B cell (primary cell): ENCODE results near the gene HTRA2. TPM values are rescaled to one million over a fixed set of nuclear protein-coding genes. Genes with fewer than 3 reads are reported as not detected.
A peak's percentile ranks its signal among the peaks of the same experiment; 100 is the strongest.
"Not testable (repeated sequence)": the region's sequence is repeated elsewhere in the genome, so short reads cannot be mapped to it uniquely, and the experiment has no call there.

Experiments
- ATAC-seq: fragments of 200-7000 bp; cut with Tn5 transposase; one replicate; pipeline ENCODE4 v1.10.0; 2021; ENCODE audit warnings: low read depth, mild to moderate bottlenecking, moderate number of reproducible peaks, moderate library complexity
- CTCF ChIA-PET: fragments of 350-600 bp; sonication (Branson Sonifier 250); formaldehyde crosslinking; loops from one replicate; lab custom pipeline; 2021; ENCODE audit warnings: antibody characterized with exemption, inconsistent platforms; lab: Charles Lee
- POLR2A ChIA-PET: fragments of 350-600 bp; sonication (Branson Sonifier 250); formaldehyde crosslinking; loops from one replicate; lab custom pipeline; 2021; ENCODE audit warnings: antibody characterized with exemption; lab: Charles Lee
- DNase-seq: peaks from one replicate; pipeline ENCODE4 v3.0.0; 2013
- H2AFZ ChIP-seq: 2 replicates; pipeline ENCODE4 v1.6.1; 2012; ENCODE audit warnings: mild to moderate bottlenecking, low read depth, low read length; ENCODE audit not compliant: insufficient read depth, poor library complexity, severe bottlenecking
- H3K27ac ChIP-seq, 2 donors: 1 replicate in 1 of 2; 2 replicates in 1 of 2; pipeline ENCODE4 v1.5.1; 2012 to 2013; ENCODE audit warnings: low read length in 2 of 2, mild to moderate bottlenecking in 2 of 2, moderate library complexity in 1 of 2
- H3K27me3 ChIP-seq, 4 experiments: fragments of 200-600 bp in 1 of 4; sonication (generic) in 1 of 4; replicated peaks in 1 of 4; 1 replicate in 2 of 4; 2 replicates in 2 of 4; pipeline versions ENCODE4 v1.6.1 to v1.7.0; 2013 to 2016; ENCODE audit warnings: low read length in 3 of 4, mild to moderate bottlenecking in 2 of 4, mixed read lengths in 1 of 4, moderate library complexity in 1 of 4; ENCODE audit not compliant: insufficient read depth in 4 of 4, control insufficient read depth in 3 of 4; ENCODE audit errors: control extremely low read depth in 1 of 4
- H3K36me3 ChIP-seq, 2 experiments: replicated peaks in 1 of 2; 1 replicate in 1 of 2; 2 replicates in 1 of 2; pipeline versions ENCODE4 v1.6.1 to v1.7.1; 2013; ENCODE audit warnings: low read length in 1 of 2; ENCODE audit not compliant: insufficient read depth in 2 of 2, control insufficient read depth in 1 of 2; ENCODE audit errors: control extremely low read depth in 1 of 2, extremely low read depth in 1 of 2
- H3K4me1 ChIP-seq, 2 donors: fragments of 200-600 bp in 1 of 2; sonication (generic) in 1 of 2; 1 replicate in 1 of 2; 2 replicates in 1 of 2; pipeline versions ENCODE4 v1.5.1 to v1.6.1; 2013 to 2017; ENCODE audit warnings: low read length in 2 of 2; ENCODE audit not compliant: control insufficient read depth in 2 of 2, insufficient read depth in 2 of 2
- H3K4me2 ChIP-seq: replicated peaks from 2 replicates; pipeline ENCODE3; 2012; ENCODE audit warnings: mild to moderate bottlenecking, low read depth, low read length; ENCODE audit not compliant: poor library complexity, severe bottlenecking
- H3K4me3 ChIP-seq, 5 experiments: fragments of 200-600 bp in 1 of 5; sonication (generic) in 1 of 5; 1 replicate in 3 of 5; 2 replicates in 2 of 5; pipeline versions ENCODE4 v1.5.1 to v1.7.0; 2011 to 2016; ENCODE audit warnings: low read length in 4 of 5, mild to moderate bottlenecking in 4 of 5, low read depth in 2 of 5, control low read depth in 1 of 5, moderate library complexity in 1 of 5; ENCODE audit not compliant: insufficient read depth in 1 of 5; ENCODE audit errors: control extremely low read depth in 1 of 5, extremely low read depth in 1 of 5
- H3K79me2 ChIP-seq: fragments of 200-600 bp; sonication (generic); one replicate; pipeline ENCODE4 v1.6.0; 2016; ENCODE audit warnings: low read length; ENCODE audit not compliant: control insufficient read depth, insufficient read depth
- H3K9ac ChIP-seq: fragments of 200-600 bp; sonication (generic); 2 replicates; pipeline ENCODE4 v1.6.1; 2017; ENCODE audit warnings: mild to moderate bottlenecking, low read length, moderate library complexity
- H3K9me3 ChIP-seq, 3 donors: one replicate each; pipeline versions ENCODE4 v1.6.1 to v1.7.1; 2013; ENCODE audit warnings: low read length in 2 of 3; ENCODE audit not compliant: control insufficient read depth in 2 of 3, insufficient read depth in 1 of 3; ENCODE audit errors: control extremely low read depth in 1 of 3
- H4K20me1 ChIP-seq: 2 replicates; pipeline ENCODE4 v1.6.0; 2012; ENCODE audit warnings: mild to moderate bottlenecking, low read length; ENCODE audit not compliant: insufficient read depth, control insufficient read depth, poor library complexity, severe bottlenecking
- H3K27ac Mint-ChIP-seq: one replicate; pipeline ENCODE4 v1.8.0; 2021; ENCODE audit warnings: mixed read lengths
- H3K27me3 Mint-ChIP-seq: one replicate; pipeline ENCODE4 v1.8.0; 2021; ENCODE audit warnings: mixed read lengths
- H3K4me1 Mint-ChIP-seq: one replicate; pipeline ENCODE4 v1.8.0; 2021; ENCODE audit warnings: mixed read lengths
- H3K4me3 Mint-ChIP-seq: one replicate; pipeline ENCODE4 v1.8.0; 2021; ENCODE audit warnings: mixed read lengths
- H3K9me3 Mint-ChIP-seq: one replicate; pipeline ENCODE4 v1.8.0; 2022; ENCODE audit warnings: mixed read lengths; ENCODE audit not compliant: insufficient read depth
- CTCF ChIP-seq: fragments of 200-600 bp; IDR thresholded peaks from one replicate; pipeline ENCODE4 v1.8.0; 2022; ENCODE audit warnings: antibody characterized with exemption, mild to moderate bottlenecking
- EZH2 ChIP-seq: IDR thresholded peaks from 2 replicates; pipeline ENCODE4 v1.6.1; 2012; ENCODE audit warnings: borderline replicate concordance, low read depth, mild to moderate bottlenecking, moderate library complexity, low read length; ENCODE audit not compliant: insufficient read depth, poor library complexity, severe bottlenecking
- WGBS: methylation state at CpG from one replicate; pipeline ENCODE4 v1.1.5; 2013; ENCODE audit warnings: missing lambda C conversion rate; ENCODE audit not compliant: insufficient coverage; 5-methylcytosine and 5-hydroxymethylcytosine counted together
- intact Hi-C: fragments of 100-400 bp; cut with micrococcal nuclease; formaldehyde crosslinking; loops from one replicate; pipeline ENCODE4 v1.10.0; 2022
- polyA plus RNA-seq: library from polyadenylated mRNA; depleted of rRNA; stranded (reverse); fragments of >200 nt; gene quantifications from 2 replicates; pipeline ENCODE4 v1.2.3, GENCODE V29; 2012
- total RNA-seq, 2 donors: library from RNA; stranded (reverse); fragments of 120-200 nt in 1 of 2; gene quantifications; 1 replicate in 1 of 2; 2 replicates in 1 of 2; pipeline versions ENCODE4 v1.2.3 to v1.2.4, GENCODE V29; 2013 to 2022

HTRA2 gene
- total and polyA plus RNA-seq, 2 donors (not counting 1 experiment from before 2014, with no cell fraction given) = 52.8 to 111 TPM

GRCh38 chr2:74482801-74483674, 46.7 kb upstream of the HTRA2 start, which contains the start of the genes CCDC142 and TTC31:
Gene CCDC142 (minus strand): TSS chr2:74482998. CDS start chr2:74482837, 161 bp downstream.
Gene TTC31 (plus strand): TSS chr2:74483081. CDS start chr2:74483096, 15 bp downstream.
- Histone ChIP-seq H3K79me2 (peaks cover 71% of the 10 kb centered on the region), H3K4me3 (peak within 1 kb of the TSS; percentile 74 to 96 (median 88)), H3K36me3 (peaks cover 0 to 29% of the 10 kb centered on the region in 2 experiments), H3K4me2 (peak within 1 kb of the TSS; percentile 90), H3K4me1 (peaks cover 21 to 29% of the 10 kb centered on the region in 2 donors), H4K20me1 (peaks cover 48% of the 10 kb centered on the region), H3K9me3 (no peaks in the 10 kb centered on the region), H2AFZ (peak within 1 kb of the TSS; percentile 100), H3K9ac (peak within 1 kb of the TSS; percentile 91), H3K27me3 (no peaks in the 10 kb centered on the region), H3K27ac (peak within 1 kb of the TSS; percentile 71 to 84)
- Mint-ChIP-seq H3K27me3 (no peaks in the 10 kb centered on the region), H3K27ac (peak within 1 kb of the TSS; percentile 99), H3K4me3 (peak within 1 kb of the TSS; percentile 100), H3K9me3 (no peaks in the 10 kb centered on the region), H3K4me1 (peaks cover 34% of the 10 kb centered on the region)
- WGBS = 1% methylated on average over 50 of the region's 50 CpGs
- TF ChIP-seq EZH2 (no peak), CTCF (peak; percentile 90)
- peak; percentile 97 for DNase-seq
- peak; percentile 90 for ATAC-seq
- intact Hi-C loops = loop anchor here (1.0 to 2.0 kb wide), 8 partner anchors 11 to 91 kb away; partner anchors contain the start of genes AUP1, C2orf81, DOK1 and HTRA2
- ChIA-PET POLR2A (interaction anchor here (0.8 to 3.8 kb wide), 11 partner anchors 10 to 171 kb away, joined by 3 to 56 read pairs (median 4); partner anchors contain the start of genes AUP1, DQX1, HTRA2 and INO80B), CTCF (interaction anchor here (0.7 to 7.1 kb wide), 30 partner anchors 9 to 1082 kb away, joined by 3 to 149 read pairs (median 4); partner anchors contain the start of genes AUP1, DQX1, HTRA2 and INO80B)

GRCh38 chr2:74483675-74484164, 46.0 kb upstream of the HTRA2 start:
- not testable (repeated sequence) for ATAC-seq, DNase-seq, H3K27me3 ChIP-seq, H3K9me3 Mint-ChIP-seq, H3K9me3 ChIP-seq, H3K27me3 Mint-ChIP-seq
- Mint-ChIP-seq H3K27ac (peak overlapping the region; percentile 99), H3K4me1 (peaks cover 34% of the 10 kb centered on the region), H3K4me3 (peak overlapping the region; percentile 100)
- Histone ChIP-seq H3K79me2 (peaks cover 71% of the 10 kb centered on the region), H3K4me3 (peak overlapping the region; percentile 74 to 96 (median 88)), H3K9ac (peak overlapping the region; percentile 91), H4K20me1 (peaks cover 52% of the 10 kb centered on the region), H2AFZ (peak overlapping the region; percentile 100), H3K4me1 (peaks cover 21 to 29% of the 10 kb centered on the region in 2 donors), H3K27ac (peak overlapping the region in 1 of 2 donors; percentile 84), H3K4me2 (peak overlapping the region; percentile 90), H3K36me3 (peaks cover 0 to 35% of the 10 kb centered on the region in 2 experiments)
- 93% methylated on average over 14 of the region's 19 CpGs for WGBS
- ChIA-PET POLR2A (interaction anchor here (1.2 to 3.8 kb wide), 6 partner anchors 11 to 104 kb away, joined by 4 to 56 read pairs (median 16); partner anchors contain the start of genes AUP1, HTRA2, INO80B and MRPL53), CTCF (interaction anchor here (0.7 to 7.1 kb wide), 22 partner anchors 10 to 1083 kb away, joined by 3 to 149 read pairs (median 4); partner anchors contain the start of genes AUP1, DQX1, HTRA2 and INO80B)
- intact Hi-C loops = loop anchor here (1.0 to 2.0 kb wide), 7 partner anchors 11 to 71 kb away; partner anchors contain the start of genes AUP1, C2orf81, DOK1 and HTRA2
